WI38 (cell line): Measurements from ENCODE around the gene CACNA1H.

Experiments used
- H3K4me3 ChIP-seq: 2 replicates; pipeline ENCODE4 v1.5.1; 2011; ENCODE audit warnings: low read depth, mild to moderate bottlenecking, control low read depth, low read length
- TF ChIP-seq, protein P1 (sequence below): IDR thresholded peaks from 2 replicates; pipeline ENCODE4 v1.5.1; 2012; ENCODE audit warnings: low read depth, mild to moderate bottlenecking, control low read depth, low read length

Gene CACNA1H

DNA sequence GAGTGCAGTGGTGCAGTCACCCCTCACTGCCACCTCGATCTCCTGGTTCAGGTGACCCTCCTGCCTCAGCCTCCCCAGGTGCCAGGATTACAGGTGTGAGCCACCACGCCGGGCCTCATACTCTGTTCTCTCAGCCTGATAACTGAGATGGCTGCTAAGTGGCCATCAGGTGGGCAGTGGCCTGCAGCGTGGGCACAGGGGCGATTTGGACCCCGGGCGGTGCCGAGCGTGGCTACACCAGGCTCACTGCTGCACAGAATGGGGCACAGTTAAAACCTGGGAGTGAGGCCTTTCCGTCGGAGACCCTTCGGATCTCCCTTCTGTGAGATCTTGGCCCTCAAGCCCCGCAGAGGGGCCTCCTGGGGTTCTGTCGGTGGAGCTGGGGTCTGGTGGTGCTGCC, 11.5 kb downstream of the CACNA1H start:
- no peak overlapping the region for H3K4me3 ChIP-seq
- TF ChIP-seq, protein P1, sequence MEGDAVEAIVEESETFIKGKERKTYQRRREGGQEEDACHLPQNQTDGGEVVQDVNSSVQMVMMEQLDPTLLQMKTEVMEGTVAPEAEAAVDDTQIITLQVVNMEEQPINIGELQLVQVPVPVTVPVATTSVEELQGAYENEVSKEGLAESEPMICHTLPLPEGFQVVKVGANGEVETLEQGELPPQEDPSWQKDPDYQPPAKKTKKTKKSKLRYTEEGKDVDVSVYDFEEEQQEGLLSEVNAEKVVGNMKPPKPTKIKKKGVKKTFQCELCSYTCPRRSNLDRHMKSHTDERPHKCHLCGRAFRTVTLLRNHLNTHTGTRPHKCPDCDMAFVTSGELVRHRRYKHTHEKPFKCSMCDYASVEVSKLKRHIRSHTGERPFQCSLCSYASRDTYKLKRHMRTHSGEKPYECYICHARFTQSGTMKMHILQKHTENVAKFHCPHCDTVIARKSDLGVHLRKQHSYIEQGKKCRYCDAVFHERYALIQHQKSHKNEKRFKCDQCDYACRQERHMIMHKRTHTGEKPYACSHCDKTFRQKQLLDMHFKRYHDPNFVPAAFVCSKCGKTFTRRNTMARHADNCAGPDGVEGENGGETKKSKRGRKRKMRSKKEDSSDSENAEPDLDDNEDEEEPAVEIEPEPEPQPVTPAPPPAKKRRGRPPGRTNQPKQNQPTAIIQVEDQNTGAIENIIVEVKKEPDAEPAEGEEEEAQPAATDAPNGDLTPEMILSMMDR = no peak

- TF ChIP-seq, protein P1 = no peak
- no peak overlapping the region for H3K4me3 ChIP-seq
These were observed 12.1 kb downstream of the CACNA1H start for GRCh38 chr16:1164975-1165374.

- no peak overlapping the region for H3K4me3 ChIP-seq
- TF ChIP-seq, protein P1 = no peak
These were observed 12.6 kb downstream of the CACNA1H start for GRCh38 chr16:1165511-1165910.

DNA sequence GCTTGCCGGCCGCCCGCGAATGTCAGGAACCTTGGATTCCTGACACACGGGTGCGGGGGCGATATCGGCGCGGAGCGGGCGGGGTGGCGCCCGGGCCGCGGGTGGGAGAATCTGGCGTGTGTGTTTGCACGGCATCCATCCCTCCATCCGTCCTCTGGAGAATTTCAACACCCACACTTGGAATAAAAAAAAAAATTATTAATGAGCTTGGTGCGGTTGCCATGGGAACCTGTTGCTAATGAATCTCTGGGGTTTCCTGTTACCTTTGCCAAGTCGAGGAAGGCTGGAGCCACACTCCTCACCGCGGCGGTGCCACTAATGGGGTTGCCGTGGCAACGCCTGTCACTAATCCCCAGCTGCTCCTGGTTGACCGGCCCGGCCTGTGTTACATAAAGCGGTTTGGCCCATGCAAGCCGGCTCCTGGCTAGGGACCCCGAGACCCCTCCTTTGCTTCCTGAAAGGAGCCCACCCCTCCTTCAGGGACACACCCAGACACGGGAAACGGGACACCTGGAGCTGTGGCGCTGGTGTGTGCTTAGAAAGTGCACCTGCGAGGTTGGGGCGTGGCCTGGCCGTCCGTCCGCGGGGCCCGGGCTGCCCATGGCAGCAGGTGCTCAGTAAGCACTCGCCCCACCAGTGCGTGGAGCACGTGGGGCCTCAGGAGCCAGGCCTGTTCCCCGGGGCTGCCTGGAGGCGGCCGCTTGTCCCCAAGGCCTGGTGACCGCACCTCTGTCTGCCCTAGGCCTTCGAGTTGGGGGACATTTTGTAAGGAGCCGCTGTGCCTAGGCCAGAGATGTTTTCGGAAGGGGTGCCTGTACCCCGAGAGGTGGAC, 14.6 kb downstream of the CACNA1H start:
- H3K4me3 ChIP-seq = no peak overlapping the region
- TF ChIP-seq, protein P1 = no peak

GRCh38 chr16:1168837-1169236, 15.9 kb downstream of the CACNA1H start:
- TF ChIP-seq, protein P1 = no peak
- H3K4me3 ChIP-seq = no peak overlapping the region

DNA sequence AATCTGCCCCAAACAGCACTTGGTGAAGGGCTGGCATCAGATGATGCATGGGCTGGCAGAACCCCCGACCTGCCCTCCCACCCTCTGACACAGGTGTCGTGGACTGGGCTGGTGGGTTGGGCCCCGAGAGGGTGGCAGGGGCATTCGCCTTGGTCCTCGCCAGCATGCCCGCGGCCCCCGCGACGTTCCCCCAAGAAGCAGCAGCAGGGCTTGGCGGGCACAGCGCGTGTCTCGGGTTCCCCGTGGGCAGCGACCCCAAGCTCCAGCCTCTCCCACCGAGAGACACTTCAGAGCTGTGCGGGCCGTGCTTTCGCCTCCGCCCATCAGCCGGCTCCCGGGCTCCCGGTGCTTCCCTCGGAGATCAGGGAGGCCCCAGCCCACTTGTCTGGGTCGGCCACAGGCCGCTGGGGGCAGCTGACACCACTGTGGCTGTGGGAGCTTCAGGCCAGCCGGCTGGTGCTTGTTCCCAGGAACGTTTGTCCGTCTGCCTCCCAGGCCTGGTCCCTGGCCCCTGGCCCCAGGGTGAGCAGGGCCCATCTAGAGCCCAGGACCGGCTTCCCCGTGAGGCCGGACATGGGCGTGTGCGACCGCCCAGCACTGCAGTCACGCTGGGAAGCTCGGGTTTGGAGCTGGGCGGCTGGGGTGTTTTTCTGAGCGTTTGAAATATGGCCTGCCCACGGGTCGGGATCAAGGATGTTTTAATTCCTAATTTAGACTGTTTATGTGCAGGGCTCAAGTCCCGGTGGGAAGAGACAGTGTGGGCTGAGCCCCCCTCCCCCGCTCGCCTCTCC, 16.6 kb downstream of the CACNA1H start:
- no peak overlapping the region for H3K4me3 ChIP-seq
- TF ChIP-seq, protein P1 = no peak

GRCh38 chr16:1170076-1170418, 17.1 kb downstream of the CACNA1H start:
- H3K4me3 ChIP-seq = no peak overlapping the region
- TF ChIP-seq, protein P1 = no peak
